T-cell (primary cell): ENCODE results near the gene TAS1R1. TPM values are rescaled to one million over a fixed set of nuclear protein-coding genes. Genes with fewer than 3 reads are reported as not detected.

Source experiments
- ATAC-seq, 4 experiments: fragments of 200-7000 bp in 3 of 4; fragments of 150-1000 bp in 1 of 4; cut with Tn5 transposase; replicated peaks in 1 of 4; 1 replicate in 3 of 4; 2 replicates in 1 of 4; pipeline ENCODE4 v1.10.0; 2021; ENCODE audit warnings: moderate library complexity in 3 of 4, mild to moderate bottlenecking in 2 of 4, moderate number of reproducible peaks in 1 of 4
- CTCF ChIA-PET, 2 donors: fragments of 300-600 bp; sonication (Branson Sonifier 250); formaldehyde crosslinking; loops; one replicate each; lab custom pipeline; 2022; ENCODE audit warnings: antibody characterized with exemption in 2 of 2; lab: Charles Lee
- POLR2A ChIA-PET, 2 donors: fragments of 300-600 bp; sonication (Branson Sonifier 250); formaldehyde crosslinking; loops; one replicate each; lab custom pipeline; 2022; ENCODE audit warnings: antibody characterized with exemption in 2 of 2; lab: Charles Lee
- DNase-seq, 35 experiments: peaks; one replicate each; pipeline versions ENCODE4 v3.0.0 to v3.0.0-alpha.2; 2013 to 2023
- H3K27ac ChIP-seq: one replicate; pipeline ENCODE4 v1.5.1; 2013; ENCODE audit warnings: low read length
- H3K27me3 ChIP-seq, 2 experiments: replicated peaks in 1 of 2; 1 replicate in 1 of 2; 2 replicates in 1 of 2; pipeline versions ENCODE4 v1.6.1 to v1.7.0; 2013; ENCODE audit warnings: low read length in 1 of 2, mixed read lengths in 1 of 2; ENCODE audit not compliant: control insufficient read depth in 2 of 2, insufficient read depth in 2 of 2; ENCODE audit errors: extremely low read depth in 1 of 2
- H3K36me3 ChIP-seq, 2 donors: 1 replicate in 1 of 2; 2 replicates in 1 of 2; pipeline versions ENCODE4 v1.6.1 to v1.7.0; 2013; ENCODE audit warnings: low read length in 1 of 2; ENCODE audit not compliant: control insufficient read depth in 2 of 2, insufficient read depth in 1 of 2; ENCODE audit errors: extremely low read depth in 1 of 2
- H3K4me1 ChIP-seq, 2 experiments: 1 replicate in 1 of 2; 2 replicates in 1 of 2; pipeline versions ENCODE4 v1.6.1 to v1.7.0; 2013; ENCODE audit warnings: low read length in 2 of 2, mixed read lengths in 1 of 2; ENCODE audit not compliant: insufficient read depth in 2 of 2, control insufficient read depth in 1 of 2; ENCODE audit errors: extremely low read depth in 1 of 2
- H3K4me3 ChIP-seq, 2 donors: 1 replicate in 1 of 2; 2 replicates in 1 of 2; pipeline versions ENCODE4 v1.5.1 to v1.7.0; 2013; ENCODE audit warnings: mild to moderate bottlenecking in 2 of 2, low read length in 1 of 2, moderate library complexity in 1 of 2; ENCODE audit not compliant: control insufficient read depth in 1 of 2; ENCODE audit errors: extremely low read depth in 1 of 2
- H3K9me3 ChIP-seq: 2 replicates; pipeline ENCODE4 v1.7.0; 2013
- H3K27ac Mint-ChIP-seq, 2 donors: one replicate each; pipeline ENCODE4 v1.8.0; 2020 to 2021; ENCODE audit warnings: mild to moderate bottlenecking in 2 of 2, mixed read lengths in 2 of 2
- H3K27me3 Mint-ChIP-seq, 2 donors: one replicate each; pipeline ENCODE4 v1.8.0; 2021 to 2022; ENCODE audit warnings: mixed read lengths in 2 of 2
- H3K36me3 Mint-ChIP-seq: one replicate; pipeline ENCODE4 v1.8.0; 2021; ENCODE audit warnings: mixed read lengths
- H3K4me1 Mint-ChIP-seq, 3 donors: one replicate each; pipeline ENCODE4 v1.8.0; 2020 to 2022; ENCODE audit warnings: mixed read lengths in 3 of 3, mild to moderate bottlenecking in 1 of 3
- H3K4me3 Mint-ChIP-seq, 3 donors: one replicate each; pipeline ENCODE4 v1.8.0; 2020 to 2022; ENCODE audit warnings: mild to moderate bottlenecking in 3 of 3, mixed read lengths in 3 of 3, moderate library complexity in 3 of 3
- H3K9me3 Mint-ChIP-seq, 3 donors: one replicate each; pipeline ENCODE4 v1.8.0; 2020 to 2022; ENCODE audit warnings: mixed read lengths in 3 of 3
- WGBS: methylation state at CpG from one replicate; pipeline ENCODE4 v1.1.5; 2013; ENCODE audit warnings: missing lambda C conversion rate; ENCODE audit not compliant: insufficient coverage; 5-methylcytosine and 5-hydroxymethylcytosine counted together
- total RNA-seq, 35 experiments: library from RNA in 6 of 35; stranded (reverse) in 6 of 35; fragments of 120-200 nt in 1 of 35; gene quantifications; one replicate each; pipeline versions ENCODE4 v1.2.1 to v1.2.4 and lab custom pipeline; 2013 to 2026

TAS1R1 gene
- total RNA-seq, 5 donors from 2014 or later (not counting 1 experiment from before 2014, with no cell fraction given) = not detected

DNA sequence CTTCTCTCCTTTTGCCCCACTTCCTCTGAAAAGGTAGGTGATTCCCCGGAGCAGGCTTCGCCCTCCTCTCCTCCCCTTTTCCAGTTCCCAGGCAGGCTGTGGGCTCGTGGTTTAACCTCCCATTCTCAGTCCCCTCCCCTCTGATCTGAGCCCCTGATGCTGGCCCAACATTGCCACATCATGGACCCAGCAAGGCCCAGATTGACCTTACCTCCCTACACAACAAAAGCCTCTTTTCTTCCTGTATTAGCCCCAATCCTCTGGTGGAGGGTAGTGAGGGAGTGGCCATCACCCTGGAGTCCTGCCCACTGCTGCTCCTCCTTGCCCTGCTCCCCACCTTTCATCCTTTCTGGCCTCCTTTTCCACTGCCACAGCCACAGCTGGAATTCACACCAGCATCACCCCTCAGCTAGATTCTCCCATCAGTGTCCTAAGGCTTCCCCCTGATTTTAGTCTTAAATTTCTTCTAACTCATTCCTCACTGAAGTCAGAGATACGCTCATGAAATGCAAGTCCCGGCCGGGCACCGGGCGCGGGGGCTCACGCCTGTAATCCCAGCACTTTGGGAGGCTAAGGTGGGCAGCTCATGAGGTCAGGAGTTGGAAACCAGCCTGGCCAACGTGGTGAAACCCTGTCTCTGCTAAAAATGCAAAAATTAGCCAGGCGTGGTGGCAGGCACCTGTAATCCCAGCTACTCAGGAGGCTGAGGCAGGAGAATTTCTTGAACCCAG is 17.7 kb downstream of the TAS1R1 start:
- peaks cover 0 to 4% (median 3%) of the 10 kb centered on the region in 3 donors for H3K9me3 Mint-ChIP-seq
- no peaks in the 10 kb centered on the region for H3K36me3 Mint-ChIP-seq
- H3K4me1 ChIP-seq = no peaks in the 10 kb centered on the region
- H3K27ac ChIP-seq = no peak overlapping the region
- ChIA-PET CTCF (interaction anchor here in 1 of 2 donors (0.7 kb wide), 1 partner anchor 42 kb away, joined by 3 read pairs; no protein-coding TSS in a partner anchor), POLR2A (no interaction called here)
- H3K4me3 Mint-ChIP-seq = no peak overlapping the region
- H3K36me3 ChIP-seq = no peaks in the 10 kb centered on the region
- H3K4me1 Mint-ChIP-seq = no peaks in the 10 kb centered on the region
- 72% methylated on average over 8 of the region's 12 CpGs for WGBS
- ATAC-seq (no peak), DNase-seq (no peak)
- H3K4me3 ChIP-seq = no peak overlapping the region
- no peak overlapping the region for H3K27ac Mint-ChIP-seq
- no peaks in the 10 kb centered on the region for H3K9me3 ChIP-seq
- peaks cover 0 to 16% of the 10 kb centered on the region in 2 experiments for H3K27me3 ChIP-seq
- peaks cover 3 to 8% of the 10 kb centered on the region in 2 donors for H3K27me3 Mint-ChIP-seq

DNA sequence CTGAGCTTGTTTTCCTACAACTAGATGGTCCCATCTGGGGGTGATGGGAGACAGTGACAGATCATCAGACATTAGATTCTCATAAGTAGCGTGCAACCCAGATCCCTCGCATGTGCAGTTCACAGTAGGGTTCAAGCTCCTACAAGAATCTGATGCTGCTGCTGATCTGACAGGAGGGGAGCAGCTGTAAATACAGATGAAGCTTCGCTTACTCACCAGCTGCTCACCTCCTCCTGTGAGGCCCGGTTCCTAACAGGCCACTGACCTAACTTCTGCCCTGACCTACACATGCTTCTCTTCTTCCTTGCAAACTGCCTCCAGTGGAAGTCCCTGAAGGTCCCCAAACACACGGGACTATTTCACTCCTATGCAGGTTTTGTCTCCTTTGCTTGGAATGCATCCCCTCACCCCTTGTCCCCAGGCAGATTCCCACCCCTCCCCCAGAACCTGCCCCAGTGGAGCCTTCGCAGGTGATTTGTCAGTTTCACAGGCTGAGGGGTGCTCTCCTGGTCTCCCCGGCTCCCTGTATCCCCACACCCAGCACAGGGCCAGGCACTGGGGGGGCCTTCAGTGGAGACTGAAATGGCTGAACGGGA is 19.0 kb downstream of the TAS1R1 start:
- Histone ChIP-seq H3K9me3 (no peaks in the 10 kb centered on the region), H3K27me3 (peaks cover 0 to 16% of the 10 kb centered on the region in 2 experiments), H3K36me3 (no peaks in the 10 kb centered on the region), H3K4me1 (peaks cover 0 to 1% of the 10 kb centered on the region in 2 experiments), H3K27ac (no peak overlapping the region), H3K4me3 (no peak overlapping the region)
- Mint-ChIP-seq H3K27ac (no peak overlapping the region), H3K4me1 (peaks cover 1 to 2% (median 1%) of the 10 kb centered on the region in 3 donors), H3K36me3 (no peaks in the 10 kb centered on the region), H3K4me3 (no peak overlapping the region), H3K9me3 (peaks cover 0 to 4% (median 3%) of the 10 kb centered on the region in 3 donors), H3K27me3 (peaks cover 3 to 5% of the 10 kb centered on the region in 2 donors)
- POLR2A ChIA-PET = no interaction called here
- CTCF ChIA-PET = no interaction called here
- ATAC-seq (no peak), DNase-seq (no peak)
- WGBS = 88% methylated on average over 6 of the region's 8 CpGs

DNA sequence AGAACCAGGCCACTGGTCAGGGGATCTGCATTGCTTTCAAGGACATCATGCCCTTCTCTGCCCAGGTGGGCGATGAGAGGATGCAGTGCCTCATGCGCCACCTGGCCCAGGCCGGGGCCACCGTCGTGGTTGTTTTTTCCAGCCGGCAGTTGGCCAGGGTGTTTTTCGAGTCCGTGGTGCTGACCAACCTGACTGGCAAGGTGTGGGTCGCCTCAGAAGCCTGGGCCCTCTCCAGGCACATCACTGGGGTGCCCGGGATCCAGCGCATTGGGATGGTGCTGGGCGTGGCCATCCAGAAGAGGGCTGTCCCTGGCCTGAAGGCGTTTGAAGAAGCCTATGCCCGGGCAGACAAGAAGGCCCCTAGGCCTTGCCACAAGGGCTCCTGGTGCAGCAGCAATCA is 19.7 kb downstream of the TAS1R1 start:
- WGBS = 83% methylated on average over 14 of the region's 14 CpGs
- Mint-ChIP-seq H3K36me3 (no peaks in the 10 kb centered on the region), H3K9me3 (peaks cover 0 to 4% (median 3%) of the 10 kb centered on the region in 3 donors), H3K27ac (no peak overlapping the region), H3K27me3 (peaks cover 3% of the 10 kb centered on the region in 2 donors), H3K4me1 (peaks cover 7 to 9% (median 8%) of the 10 kb centered on the region in 3 donors), H3K4me3 (no peak overlapping the region)
- no peak overlapping the region for H3K4me3 ChIP-seq
- peaks cover 0 to 16% of the 10 kb centered on the region in 2 experiments for H3K27me3 ChIP-seq
- H3K27ac ChIP-seq = no peak overlapping the region
- DNase-seq = no peak
- H3K9me3 ChIP-seq = no peaks in the 10 kb centered on the region
- H3K36me3 ChIP-seq = no peaks in the 10 kb centered on the region
- H3K4me1 ChIP-seq = peaks cover 3 to 7% of the 10 kb centered on the region in 2 experiments
- POLR2A ChIA-PET = no interaction called here
- no peak for ATAC-seq
- CTCF ChIA-PET = interaction anchor here in 1 of 2 donors (0.6 kb wide), 1 partner anchor 70 kb away, joined by 4 read pairs; no protein-coding TSS in a partner anchor

DNA sequence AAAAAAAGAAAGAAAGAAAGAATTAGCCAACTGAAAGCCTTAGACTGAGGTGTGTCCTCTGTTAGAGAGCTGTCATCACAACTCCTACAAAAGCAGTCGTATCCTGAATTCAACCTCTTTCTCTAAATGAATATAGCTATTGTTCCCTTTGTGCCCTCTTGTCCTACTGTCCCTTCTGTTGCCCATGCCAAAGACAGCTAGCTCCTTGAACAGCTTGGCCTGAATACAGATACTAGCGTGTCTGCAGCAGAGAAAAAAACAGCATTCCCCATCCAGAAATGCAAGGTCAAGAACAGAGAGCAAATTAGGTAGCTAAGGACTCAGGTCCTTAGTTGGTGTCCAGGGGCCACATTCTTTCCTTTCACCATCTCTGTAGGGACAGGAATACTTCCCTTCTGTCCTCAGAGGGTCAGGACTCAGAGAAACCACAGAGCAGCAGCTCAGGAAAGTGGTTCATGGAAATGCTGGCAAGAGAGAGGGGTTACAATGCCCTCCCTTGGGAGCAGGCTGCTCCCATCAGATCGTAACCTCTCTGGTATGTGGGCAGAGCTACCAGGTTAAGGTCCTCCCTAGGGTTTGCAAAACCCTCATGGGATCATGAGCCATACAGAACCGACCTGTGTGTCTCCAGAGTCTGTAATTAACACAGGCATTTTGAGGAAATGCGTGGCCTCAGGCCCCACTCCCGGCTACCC is 22.9 kb downstream of the TAS1R1 start:
- H3K9me3 Mint-ChIP-seq = no peaks in the 10 kb centered on the region
- peaks cover 32 to 35% (median 34%) of the 10 kb centered on the region in 3 donors for H3K4me1 Mint-ChIP-seq
- ATAC-seq (no peak), DNase-seq (no peak)
- peaks cover 2% of the 10 kb centered on the region in 2 donors for H3K36me3 ChIP-seq
- H3K27me3 Mint-ChIP-seq = no peaks in the 10 kb centered on the region
- H3K4me3 Mint-ChIP-seq = no peak overlapping the region
- H3K9me3 ChIP-seq = no peaks in the 10 kb centered on the region
- H3K4me3 ChIP-seq = no peak overlapping the region
- peaks cover 0 to 8% of the 10 kb centered on the region in 2 experiments for H3K27me3 ChIP-seq
- peaks cover 11 to 35% of the 10 kb centered on the region in 2 experiments for H3K4me1 ChIP-seq
- no peaks in the 10 kb centered on the region for H3K36me3 Mint-ChIP-seq
- WGBS = 83% methylated on average over 5 of the region's 6 CpGs
- CTCF ChIA-PET = interaction anchor here in 1 of 2 donors (0.6 kb wide), 2 partner anchors 47 to 214 kb away, joined by 4 to 6 read pairs; no protein-coding TSS in a partner anchor
- POLR2A ChIA-PET = interaction anchor here in 1 of 2 donors (0.5 kb wide), 1 partner anchor 21 kb away, joined by 9 read pairs; no protein-coding TSS in a partner anchor
- H3K27ac ChIP-seq = no peak overlapping the region
- no peak overlapping the region for H3K27ac Mint-ChIP-seq

DNA sequence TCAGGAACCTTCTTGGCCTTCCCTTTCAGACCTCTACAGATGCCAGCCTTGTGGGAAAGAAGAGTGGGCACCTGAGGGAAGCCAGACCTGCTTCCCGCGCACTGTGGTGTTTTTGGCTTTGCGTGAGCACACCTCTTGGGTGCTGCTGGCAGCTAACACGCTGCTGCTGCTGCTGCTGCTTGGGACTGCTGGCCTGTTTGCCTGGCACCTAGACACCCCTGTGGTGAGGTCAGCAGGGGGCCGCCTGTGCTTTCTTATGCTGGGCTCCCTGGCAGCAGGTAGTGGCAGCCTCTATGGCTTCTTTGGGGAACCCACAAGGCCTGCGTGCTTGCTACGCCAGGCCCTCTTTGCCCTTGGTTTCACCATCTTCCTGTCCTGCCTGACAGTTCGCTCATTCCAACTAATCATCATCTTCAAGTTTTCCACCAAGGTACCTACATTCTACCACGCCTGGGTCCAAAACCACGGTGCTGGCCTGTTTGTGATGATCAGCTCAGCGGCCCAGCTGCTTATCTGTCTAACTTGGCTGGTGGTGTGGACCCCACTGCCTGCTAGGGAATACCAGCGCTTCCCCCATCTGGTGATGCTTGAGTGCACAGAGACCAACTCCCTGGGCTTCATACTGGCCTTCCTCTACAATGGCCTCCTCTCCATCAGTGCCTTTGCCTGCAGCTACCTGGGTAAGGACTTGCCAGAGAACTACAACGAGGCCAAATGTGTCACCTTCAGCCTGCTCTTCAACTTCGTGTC is 23.7 kb downstream of the TAS1R1 start:
- Histone ChIP-seq H3K27ac (peak overlapping the region; percentile 83), H3K4me3 (no peak overlapping the region), H3K9me3 (no peaks in the 10 kb centered on the region), H3K4me1 (peaks cover 11 to 35% of the 10 kb centered on the region in 2 experiments), H3K36me3 (peaks cover 2% of the 10 kb centered on the region in 2 donors), H3K27me3 (peaks cover 0 to 7% of the 10 kb centered on the region in 2 experiments)
- WGBS = 88% methylated on average over 13 of the region's 14 CpGs
- no peak for ATAC-seq
- no peaks in the 10 kb centered on the region for H3K27me3 Mint-ChIP-seq
- H3K4me1 Mint-ChIP-seq = peaks cover 32 to 35% (median 34%) of the 10 kb centered on the region in 3 donors
- peak overlapping the region; percentile 91 to 96 (median 92) for H3K4me3 Mint-ChIP-seq
- no peak for DNase-seq
- ChIA-PET CTCF (interaction anchor here in 1 of 2 donors (0.5 kb wide), 1 partner anchor 12 kb away, joined by 3 read pairs; no protein-coding TSS in a partner anchor), POLR2A (no interaction called here)
- peak overlapping the region; percentile 91 to 94 for H3K27ac Mint-ChIP-seq
- H3K36me3 Mint-ChIP-seq = no peaks in the 10 kb centered on the region
- no peaks in the 10 kb centered on the region for H3K9me3 Mint-ChIP-seq
